Amniotic epithelial cell (primary cell): ENCODE results near the gene ADGRV1.

Experiments used
- DNase-seq: peaks from one replicate; pipeline ENCODE4 v3.0.0-alpha.2; 2010; ENCODE audit warnings: low read depth

ADGRV1 gene

GRCh38 chr5:91207248-91207647 lies 648.7 kb downstream of the ADGRV1 start:
- DNase-seq, result no peak

DNA sequence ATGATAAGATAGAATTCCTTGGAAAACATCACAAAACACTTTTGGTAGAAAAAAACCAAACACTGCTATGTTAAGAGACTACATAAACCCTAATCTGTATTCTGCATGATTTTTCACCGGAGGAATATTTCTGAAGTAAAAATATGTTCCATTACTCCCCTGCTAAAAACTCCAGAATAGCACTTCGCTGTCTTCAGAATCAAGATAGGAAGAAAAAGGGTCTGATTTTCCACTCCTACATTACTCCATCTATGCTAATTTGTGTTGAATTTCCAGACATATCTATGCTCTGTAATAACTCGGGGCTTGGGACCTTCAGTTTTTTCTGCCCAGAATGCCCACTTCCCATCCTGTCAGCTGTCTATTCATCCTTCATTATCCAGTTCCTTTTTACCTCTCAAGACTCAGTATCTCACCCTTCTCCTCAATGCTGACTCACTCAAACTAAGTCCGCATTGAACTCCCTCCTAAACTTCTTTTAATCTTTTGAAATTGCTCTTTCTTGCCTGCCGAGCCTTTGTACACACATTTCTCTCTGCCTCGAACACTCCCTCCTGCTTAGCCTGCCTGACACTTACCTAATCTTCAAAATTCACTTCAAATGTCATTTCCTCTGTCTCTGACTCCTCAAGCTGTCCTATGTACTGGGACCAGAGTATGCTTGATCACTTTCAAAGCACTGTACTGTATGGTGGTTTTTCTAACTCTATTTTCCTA lies 653.6 kb downstream of the ADGRV1 start:
- peak; percentile 36 for DNase-seq

DNA sequence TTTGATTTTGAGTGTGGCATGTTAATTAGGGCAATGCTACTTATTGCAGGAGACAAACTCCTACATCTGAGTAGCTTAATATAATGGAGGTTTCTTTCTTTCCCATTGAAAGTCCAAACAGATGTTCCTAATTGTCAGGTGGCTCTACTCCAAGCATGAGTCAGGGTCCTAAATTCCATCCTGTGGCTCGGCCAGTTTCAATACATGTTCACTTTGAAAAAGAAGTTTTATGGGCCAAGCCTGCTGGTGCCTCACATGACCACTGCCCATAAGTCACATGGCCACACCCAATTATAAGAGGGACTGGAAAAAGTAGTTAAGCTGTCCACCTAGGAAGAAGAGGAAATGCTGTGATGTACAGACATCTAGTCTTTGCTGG lies 654.1 kb downstream of the ADGRV1 start:
- peak; percentile 26 for DNase-seq
